ENCODE results near the gene CYP2D6.

- no peak for TF ChIP-seq CTCF (IDR thresholded peaks at IDR 0.05; ENCODE audit: low read depth, low read length, missing input control)
- TF ChIP-seq, protein P1, sequence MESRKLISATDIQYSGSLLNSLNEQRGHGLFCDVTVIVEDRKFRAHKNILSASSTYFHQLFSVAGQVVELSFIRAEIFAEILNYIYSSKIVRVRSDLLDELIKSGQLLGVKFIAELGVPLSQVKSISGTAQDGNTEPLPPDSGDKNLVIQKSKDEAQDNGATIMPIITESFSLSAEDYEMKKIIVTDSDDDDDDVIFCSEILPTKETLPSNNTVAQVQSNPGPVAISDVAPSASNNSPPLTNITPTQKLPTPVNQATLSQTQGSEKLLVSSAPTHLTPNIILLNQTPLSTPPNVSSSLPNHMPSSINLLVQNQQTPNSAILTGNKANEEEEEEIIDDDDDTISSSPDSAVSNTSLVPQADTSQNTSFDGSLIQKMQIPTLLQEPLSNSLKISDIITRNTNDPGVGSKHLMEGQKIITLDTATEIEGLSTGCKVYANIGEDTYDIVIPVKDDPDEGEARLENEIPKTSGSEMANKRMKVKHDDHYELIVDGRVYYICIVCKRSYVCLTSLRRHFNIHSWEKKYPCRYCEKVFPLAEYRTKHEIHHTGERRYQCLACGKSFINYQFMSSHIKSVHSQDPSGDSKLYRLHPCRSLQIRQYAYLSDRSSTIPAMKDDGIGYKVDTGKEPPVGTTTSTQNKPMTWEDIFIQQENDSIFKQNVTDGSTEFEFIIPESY (IDR thresholded peaks at IDR 0.05) = peak; percentile 99
- TF ChIP-seq GABPA (IDR thresholded peaks at IDR 0.05 in 1 of 2, conservative IDR thresholded peaks at IDR 0.05 in 1 of 2) = no peak
- TF ChIP-seq, protein P2, sequence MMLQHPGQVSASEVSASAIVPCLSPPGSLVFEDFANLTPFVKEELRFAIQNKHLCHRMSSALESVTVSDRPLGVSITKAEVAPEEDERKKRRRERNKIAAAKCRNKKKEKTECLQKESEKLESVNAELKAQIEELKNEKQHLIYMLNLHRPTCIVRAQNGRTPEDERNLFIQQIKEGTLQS (IDR thresholded peaks at IDR 0.05) = no peak
- TF ChIP-seq MAX (IDR thresholded peaks at IDR 0.05) = peak; percentile 17
- TF ChIP-seq TAF1 (conservative IDR thresholded peaks at IDR 0.05) = peak; percentile 73
- TF ChIP-seq REST (IDR thresholded peaks at IDR 0.05) = peak; percentile 66
- no peak for TF ChIP-seq RAD21 (IDR thresholded peaks at IDR 0.05)
- TF ChIP-seq SP1 (IDR thresholded peaks at IDR 0.05) = peak; percentile 89
- peak; percentile 26 to 35 for TF ChIP-seq RXRA (IDR thresholded peaks at IDR 0.05)
These were observed 51.0 kb downstream of the CYP2D6 start, which contains the start of gene SMDT1 for GRCh38 chr22:42079319-42080251.
